Epidermal melanocyte (primary cell): ENCODE results near the gene DOP1A.
"Not testable (repeated sequence)": the region's sequence is repeated elsewhere in the genome, so short reads cannot be mapped to it uniquely, and the experiment has no call there.

Source experiments
- DNase-seq: peaks from one replicate; pipeline ENCODE4 v3.0.0; 2011; ENCODE audit warnings: low spot score; ENCODE audit not compliant: insufficient read length

The DOP1A gene

DNA sequence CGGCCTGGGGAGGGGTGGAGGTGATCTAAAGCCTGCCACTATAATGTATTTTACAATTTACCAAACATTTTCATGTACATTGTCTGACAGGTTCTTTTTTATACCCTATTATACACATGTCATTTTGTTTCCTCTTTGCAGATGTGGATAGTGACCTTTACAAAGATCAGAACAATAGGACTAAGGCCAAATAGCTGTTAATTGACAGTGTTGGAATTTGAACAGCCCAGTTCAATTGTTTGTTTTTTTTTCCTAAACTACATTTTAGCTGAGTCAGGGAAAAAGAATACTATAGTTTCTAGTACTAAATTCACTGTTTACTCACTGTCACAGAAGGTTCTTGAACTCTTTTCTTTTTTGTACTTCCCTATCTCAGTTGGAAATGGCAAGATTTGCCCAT lies 85.4 kb downstream of the DOP1A start:
- no peak for DNase-seq

DNA sequence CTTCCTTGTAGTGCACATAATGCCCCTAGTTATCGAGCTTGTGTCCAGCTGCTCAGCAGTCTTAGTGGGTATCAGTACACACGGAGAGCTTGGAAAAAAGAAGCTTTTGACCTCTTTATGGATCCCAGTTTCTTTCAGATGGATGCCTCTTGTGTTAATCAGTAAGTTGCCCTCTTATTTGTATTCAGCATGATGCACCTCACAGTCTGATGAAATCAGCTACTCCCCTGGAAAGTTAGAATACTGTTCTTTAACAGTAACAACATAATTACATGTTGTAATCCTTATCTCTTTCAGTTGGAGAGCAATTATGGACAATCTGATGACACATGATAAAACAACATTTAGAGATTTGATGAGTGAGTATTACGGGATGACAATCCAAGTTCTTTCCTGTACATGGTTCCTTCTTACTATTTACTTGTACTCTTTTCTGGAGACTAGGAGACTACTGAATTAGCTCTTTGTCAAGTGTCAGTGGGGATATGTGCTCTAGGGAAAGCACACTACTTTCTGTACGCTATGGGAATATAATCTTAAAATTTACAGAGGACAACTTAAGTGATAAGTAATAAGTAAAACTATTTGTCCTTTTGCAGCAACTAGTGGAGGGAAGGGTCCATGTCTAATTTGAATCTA lies 86.5 kb downstream of the DOP1A start:
- DNase-seq = no peak

DNA sequence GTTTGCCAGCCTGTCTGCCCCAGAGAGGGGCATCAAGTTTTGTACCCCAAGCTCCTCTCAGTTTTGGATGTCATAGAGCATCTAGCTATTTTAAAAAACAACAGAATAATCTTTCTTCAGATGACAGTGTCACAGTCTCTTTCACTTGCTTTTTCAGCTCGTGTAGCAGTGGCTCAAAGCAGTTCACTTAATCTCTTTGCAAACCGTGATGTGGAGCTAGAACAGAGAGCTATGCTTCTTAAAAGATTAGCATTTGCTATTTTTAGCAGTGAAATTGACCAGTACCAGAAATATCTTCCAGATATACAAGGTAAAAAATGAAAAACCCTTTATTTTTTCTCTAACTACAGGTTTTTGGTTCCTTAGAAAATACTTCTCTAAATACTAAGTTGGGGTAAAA lies 88.3 kb downstream of the DOP1A start:
- no peak for DNase-seq

DNA sequence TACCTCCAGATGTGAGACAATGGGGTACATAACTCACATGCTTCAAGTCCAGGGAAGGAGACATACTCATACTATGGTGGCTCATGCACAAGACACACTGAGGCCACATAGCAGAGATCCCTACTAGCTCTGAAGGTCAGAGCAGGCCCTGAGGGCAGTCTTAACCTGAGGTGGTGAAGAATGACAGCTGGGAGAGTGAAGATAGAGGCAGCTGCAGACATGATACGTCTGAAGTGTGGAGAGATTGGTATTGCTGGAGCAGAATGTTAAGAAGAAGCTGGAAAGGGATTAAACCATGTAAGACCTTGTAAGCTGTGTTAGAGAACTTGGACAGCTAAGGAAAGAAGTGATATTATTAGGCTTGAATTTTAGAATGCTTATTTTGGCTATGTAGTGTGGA lies 92.7 kb downstream of the DOP1A start:
- no peak for DNase-seq

DNA sequence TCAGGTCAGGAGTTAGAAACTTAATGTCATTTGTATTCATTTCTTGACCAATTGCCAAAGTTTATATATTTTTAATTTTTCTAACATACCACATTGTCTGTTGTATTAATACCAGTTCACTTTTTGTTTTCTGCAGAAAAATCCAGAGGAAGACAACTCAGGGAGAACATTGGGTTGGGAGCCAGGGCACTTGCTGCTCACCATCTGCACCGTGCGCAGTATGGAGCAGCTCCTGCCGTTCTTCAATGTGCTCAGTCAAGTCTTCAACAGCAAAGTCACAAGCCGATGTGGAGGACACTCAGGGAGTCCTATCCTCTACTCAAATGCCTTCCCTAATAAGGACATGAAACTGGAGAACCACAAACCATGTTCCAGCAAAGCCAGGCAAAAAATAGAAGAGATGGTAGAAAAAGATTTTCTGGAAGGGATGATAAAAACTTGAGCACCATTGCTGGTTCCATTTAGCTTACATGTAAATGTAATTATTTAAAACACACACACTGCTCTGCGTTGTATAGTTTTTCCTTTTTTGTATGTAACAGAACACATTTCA lies 100.3 kb downstream of the DOP1A start:
- DNase-seq = no peak

DNA sequence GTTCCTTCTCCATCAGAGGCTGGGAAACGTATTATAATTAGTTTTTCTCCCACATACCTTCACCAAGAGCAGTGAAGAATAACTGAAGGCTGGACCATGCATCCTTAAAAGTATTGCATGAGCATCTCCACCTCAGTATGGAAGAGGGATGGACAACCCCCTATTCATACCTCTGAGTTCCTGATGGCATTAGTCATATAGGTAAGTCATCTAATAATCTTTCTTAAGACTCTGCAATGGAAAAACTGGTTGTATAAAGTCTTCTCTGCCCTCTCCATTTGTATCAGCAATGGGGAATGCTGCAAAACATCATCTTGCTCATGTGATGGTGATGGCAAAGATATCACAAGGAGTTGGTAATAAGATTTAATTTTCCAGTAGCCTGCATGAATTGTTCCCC lies 101.1 kb downstream of the DOP1A start:
- no peak for DNase-seq

DNA sequence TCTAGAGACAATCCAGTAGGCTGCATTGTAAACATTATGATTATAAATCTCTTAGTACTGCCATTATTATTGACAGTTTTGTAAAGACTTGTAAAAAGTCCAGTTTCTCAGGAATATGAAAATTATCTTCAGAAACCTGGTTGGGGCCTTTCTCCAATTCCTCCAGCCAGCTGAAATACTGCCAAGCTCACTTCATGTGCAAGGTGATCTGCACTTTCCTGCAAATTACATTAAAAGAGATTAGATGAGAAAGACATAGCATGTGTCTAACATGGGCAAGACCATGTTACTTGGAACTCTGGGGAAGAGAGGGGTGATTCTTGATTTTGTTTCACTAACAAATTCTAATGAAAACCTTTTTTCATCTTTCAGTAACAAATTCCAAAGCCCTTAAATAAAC lies 101.6 kb downstream of the DOP1A start:
- no peak for DNase-seq

DNA sequence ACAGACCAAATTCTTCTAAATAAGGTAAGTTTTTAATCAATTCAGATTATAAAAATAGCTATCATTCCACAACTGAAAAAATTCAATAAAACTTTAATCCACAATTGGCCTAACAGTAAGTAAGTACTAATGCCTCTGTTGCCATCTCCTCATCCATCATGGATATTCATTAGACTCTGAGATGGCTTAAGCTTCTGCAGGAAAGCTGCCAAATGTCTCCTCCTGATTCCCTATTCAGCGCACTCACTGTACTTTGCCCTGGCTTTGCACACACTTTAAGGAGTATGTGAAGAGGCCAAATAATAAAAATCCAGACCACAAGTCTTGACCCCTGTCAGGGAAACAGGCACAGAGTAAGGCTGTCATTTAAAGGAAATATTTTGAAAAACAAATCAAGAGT lies 102.0 kb downstream of the DOP1A start:
- no peak for DNase-seq

DNA sequence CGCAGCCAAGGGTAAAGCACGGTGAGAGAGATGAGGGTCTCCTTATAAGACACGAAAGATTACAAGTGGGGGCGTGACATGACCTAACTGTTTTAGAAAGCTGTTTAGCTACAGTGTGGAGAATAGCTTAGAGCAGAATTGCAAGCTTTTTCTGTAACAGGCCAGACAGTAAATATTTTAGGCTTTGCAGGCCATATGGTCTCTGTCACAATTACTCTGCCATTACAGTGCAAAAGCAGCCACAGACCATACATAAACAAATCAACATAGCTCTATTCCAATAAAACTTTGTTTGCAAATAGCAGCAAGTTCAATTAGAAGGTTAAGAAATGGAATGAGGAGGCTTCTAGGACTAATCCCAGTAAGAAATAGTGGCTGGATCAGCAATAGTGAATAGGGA lies 108.8 kb downstream of the DOP1A start:
- DNase-seq = no peak

DNA sequence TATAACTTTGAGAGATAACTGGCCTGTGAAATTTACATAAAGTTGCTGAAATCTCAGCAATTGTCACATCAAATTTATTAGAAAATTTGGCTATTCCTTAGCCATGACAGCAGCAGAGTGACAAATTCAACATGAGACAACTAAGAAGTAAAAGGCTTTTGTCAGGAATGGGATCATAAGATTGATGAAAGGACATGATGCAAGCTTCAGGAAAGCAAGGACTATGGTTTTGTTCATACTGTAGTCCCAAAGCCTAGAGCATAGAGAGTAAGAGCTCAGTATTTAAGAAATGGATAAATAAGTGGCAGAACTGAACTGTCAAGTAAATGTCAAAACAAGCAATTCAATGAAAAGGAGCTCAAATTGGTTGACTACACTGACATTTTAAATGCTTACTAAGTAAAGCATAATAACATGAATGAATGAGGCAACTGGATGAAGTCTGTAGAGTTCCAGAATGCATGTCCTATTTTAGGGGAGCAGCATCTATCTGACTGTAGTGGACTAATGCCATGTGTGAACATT lies 113.0 kb downstream of the DOP1A start:
- DNase-seq = no peak

DNA sequence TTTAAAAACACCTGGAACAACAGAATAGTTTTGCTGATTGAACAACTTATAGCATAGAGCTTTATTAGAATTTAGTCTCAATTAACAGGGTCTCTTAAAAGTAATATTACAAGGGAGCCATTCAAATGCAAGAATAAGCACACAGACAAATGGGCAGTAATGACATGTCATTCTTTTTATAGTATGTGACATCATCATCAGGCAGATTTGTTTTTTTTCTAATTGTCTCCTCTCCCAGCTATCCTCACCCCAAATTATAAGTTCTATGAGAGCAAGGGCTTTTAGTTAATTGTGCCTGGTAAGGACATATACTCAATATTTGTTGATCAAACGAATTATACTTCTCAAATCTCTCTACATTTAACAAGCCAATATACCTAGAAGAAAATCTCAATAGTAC lies 114.6 kb downstream of the DOP1A start:
- DNase-seq = no peak

DNA sequence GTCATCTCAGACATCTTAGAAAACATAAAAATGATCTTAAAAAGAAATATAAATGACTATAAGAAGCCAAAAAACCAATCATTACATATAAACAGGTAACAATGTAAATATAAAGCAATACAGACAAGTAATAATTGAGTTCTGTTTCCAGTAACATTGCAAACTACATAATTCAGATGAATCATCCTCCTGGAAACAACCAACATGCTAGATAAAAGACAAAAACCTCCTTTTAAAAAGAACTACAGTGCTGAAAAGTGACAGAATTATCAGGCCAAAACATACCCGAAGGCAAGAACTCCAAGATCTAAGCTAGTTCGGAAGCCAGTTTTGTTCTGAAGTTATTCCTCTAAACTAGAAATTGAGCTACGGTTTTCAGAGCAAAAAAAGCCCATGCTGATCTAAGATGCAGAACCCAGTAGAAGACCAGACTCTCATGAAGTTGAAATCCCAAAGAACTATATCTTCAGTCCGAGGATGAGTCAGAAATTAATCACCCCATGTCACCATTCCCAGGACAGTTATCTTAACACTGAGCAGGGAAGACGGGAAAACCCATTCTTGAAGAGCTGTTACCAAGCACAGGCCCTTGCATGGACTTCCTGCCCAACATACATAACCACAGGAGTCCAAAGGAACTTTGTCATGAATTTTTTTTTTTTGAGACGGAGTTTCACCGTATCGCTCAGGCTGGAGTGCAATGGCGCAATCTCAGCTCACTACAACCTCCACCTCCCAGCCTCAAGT lies 115.8 kb downstream of the DOP1A start:
- DNase-seq = no peak

DNA sequence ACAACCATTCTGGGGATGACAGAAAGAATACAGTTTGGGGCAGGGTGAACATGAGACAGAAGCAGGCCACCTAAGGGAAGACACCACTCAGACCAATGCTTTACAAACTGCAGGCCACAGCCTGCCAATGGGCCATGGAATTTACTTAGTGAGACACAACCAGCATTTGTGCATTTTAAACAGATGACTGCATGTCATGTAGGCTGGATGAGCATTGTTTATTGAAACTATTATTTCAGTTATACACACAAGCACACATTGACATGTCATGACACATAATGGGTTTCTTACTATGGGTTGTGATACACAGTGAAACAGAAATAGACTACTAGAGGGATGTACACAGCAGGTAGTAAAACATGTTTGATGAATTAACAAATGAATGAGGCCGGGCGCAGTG lies 117.6 kb downstream of the DOP1A start:
- DNase-seq = no peak

DNA sequence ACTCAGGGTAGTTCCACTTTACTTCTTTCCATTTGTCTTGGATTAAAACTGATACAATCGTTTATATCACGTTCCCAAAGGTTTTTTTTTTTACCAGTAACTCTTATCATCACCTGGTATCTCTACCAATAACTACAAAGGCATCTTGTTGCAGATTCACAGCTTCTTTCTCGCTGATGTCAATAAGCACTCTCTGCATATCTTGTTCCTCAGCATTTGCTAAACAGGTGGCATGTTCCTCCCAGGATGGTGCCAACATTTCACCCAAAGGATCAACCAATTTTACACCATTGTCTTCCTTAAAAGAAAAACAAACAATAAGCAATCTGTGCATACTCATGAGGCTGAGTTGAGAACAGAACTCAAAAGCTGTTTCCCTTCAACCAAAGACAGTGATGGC lies 121.0 kb downstream of the DOP1A start:
- DNase-seq = no peak

DNA sequence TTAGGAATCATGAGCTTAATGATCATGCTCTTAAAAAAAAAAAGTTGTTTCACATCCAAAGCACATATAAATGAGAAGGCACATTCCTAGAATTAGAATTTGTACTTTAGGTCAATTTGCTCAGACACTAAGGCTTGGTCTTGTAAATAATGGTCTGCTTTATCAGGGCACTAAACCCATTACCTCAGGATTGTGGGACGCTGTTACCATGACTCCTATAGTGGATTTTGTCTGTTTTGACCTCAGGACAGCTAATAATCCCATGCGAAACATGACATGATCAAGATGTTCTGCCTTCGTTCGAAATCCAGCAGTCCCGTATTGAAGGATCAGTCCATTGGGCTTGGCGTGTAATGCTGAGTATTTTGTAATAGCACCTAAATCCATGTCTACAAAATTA lies 123.2 kb downstream of the DOP1A start:
- DNase-seq = no peak

DNA sequence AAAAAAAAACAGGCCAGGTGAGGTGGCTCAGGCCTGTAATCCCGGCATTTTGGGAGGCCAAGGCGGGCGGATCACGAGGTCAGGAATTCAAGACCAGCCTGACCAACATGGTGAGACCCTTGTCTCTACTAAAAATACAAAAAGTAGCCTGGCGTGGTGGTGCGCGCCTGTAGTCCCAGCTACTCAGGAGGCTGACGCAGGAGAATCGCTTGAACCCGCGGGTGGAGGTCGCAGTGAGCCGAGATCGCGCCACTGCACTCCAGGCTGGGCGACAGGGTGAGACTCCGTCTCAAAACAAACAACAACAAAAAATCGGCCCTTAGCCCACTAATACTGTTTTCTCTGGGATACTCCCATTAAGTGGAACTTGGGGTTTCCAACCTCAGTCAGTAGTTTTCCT lies 124.5 kb downstream of the DOP1A start:
- DNase-seq = not testable (repeated sequence)

DNA sequence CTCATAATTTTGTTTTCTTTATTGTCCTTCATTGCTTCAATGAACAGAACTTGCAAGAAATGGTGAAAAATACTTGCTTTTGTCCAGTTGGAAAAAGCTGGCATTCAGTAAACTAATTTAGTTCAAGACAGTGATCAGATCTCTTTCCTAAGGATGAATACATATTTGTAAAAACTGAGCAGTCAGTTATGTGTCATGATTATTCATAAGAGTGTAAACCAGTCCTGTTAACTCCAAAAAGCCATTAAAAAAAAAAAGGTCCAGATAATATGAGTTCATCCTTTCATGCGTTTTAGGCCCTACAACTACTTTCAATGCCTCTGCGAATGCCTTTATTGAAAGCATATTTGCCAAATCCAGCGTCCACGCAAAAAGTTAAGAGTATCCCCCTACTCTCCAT lies 125.0 kb downstream of the DOP1A start:
- DNase-seq = no peak

DNA sequence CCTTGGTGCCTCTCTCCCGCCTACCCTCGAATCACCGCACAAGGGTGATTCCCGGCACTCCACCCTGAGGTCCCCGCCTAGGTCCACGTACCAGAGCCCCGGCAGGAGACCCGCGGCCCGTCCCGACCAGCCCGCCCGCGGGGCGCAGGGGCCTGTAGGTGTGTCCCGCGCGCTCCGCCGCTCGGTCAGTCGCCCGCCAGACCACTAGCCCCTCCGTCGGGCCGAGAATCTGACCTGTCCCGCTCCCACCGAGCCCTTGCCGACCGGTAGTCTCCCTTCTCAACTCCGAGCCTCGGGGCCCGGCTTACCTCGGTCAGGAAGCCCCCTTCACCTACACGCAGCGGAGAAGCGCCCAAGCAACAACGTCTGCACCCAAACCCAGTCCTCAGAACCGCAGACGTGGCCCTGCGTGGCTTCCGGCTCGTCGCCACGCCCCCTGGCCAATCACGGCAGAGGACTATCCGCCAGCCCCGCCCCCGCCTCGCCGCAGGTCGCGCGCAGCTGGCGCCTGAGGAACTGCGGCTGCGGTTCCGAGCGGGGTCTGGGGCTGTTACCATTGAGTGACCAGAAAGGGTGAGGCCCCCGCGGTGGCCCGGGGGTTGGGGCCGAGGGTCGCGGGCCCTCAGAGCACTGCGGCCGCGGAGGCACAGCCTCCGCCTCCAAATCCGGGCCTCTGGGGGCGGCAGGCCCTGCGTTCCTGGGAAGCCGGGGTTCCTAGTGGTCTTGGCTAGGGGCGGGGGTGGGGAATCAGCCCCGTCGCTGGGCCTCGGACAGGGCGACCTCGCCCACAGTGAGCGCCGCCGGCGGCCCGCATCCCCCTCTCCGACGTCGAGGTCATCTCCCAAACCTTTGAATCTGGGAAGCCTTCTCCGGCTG lies 125.6 kb downstream of the DOP1A start, which contains the start of the genes PGM3 and RWDD2A:
PGM3 (minus strand) TSS at position 395 of the 876 bp plus-strand sequence. CDS start 2,253 bp downstream, outside the sequence.
RWDD2A (plus strand) TSS at position 487 of the 876 bp plus-strand sequence. CDS start 1,095 bp downstream, outside the sequence.
- DNase-seq = peak; percentile 92

DNA sequence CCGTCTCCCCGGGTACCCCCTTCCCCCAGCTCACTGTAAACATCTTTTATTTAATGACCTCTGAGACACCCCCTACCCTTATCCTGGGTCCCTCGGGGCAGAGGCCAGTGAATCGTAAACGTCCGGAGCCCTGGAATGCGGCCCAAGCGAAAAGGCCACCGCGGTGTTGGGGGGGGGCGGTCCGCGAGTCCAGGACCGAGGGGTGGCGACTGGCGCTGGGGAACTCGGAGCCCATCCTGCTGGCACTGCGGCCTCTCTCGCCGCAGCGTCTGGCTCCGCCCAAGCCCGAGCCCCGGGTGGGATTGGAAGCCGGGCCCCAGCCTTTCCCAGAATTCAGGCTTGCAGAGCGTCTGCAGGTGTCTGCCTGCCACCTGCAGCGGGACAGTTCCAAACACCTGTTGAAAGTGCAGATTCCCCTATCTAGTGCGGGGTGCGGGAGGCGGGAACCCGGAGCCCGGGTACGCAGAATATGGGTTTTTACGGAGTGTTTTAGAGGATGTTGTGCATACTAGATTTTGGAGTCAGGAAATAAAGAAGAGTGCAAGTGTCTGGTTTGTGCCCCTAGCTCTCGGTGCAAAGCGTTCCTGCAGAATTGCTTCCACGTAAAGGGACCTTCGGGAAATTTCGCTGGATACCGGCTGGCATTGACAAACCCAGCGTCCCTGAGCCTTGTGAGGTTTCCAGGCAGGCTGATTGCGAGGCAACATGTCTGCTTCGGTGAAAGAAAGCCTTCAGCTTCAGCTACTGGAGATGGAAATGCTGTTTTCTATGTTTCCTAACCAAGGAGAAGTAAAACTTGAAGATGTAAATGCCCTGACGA lies 126.5 kb downstream of the DOP1A start:
- no peak for DNase-seq

DNA sequence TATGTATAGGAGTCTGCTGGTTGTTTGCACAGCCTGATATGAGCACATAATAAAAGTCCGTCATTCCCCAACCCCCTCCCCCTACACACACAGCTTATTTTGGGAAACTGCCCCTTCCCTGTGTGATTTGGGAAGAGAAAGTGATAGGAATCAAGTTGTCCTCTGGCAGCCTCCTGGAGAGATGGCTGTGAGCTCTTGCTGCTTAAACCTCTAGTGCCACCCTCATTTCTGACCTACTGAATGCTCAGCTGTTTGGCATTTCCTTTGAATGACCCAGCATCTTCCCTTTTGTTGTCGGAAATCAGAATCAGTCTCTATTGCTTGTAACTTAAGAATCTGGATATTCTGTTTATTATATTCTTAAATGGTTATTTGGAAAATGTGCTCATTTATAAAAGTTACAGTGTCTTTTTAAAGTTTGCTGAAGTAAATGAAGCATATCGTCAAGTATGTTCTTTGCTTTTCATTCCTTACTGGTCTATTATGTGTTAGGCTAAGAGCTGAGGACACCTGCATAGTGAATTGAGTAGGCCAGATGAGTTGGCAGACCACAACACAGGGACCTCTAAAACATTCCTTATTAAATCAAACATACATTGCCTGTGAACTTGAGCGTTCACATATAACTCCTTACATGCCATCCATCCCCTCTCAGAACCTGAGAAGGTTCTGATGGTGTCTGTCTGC lies 131.2 kb downstream of the DOP1A start:
- no peak for DNase-seq
